Neural cell (in vitro differentiated cells): ENCODE measurements around the gene STKLD1. TPM values are rescaled to one million over a fixed set of nuclear protein-coding genes. Genes with fewer than 3 reads are reported as not detected.
A peak's percentile ranks its signal among the peaks of the same experiment; 100 is the strongest.
"Not testable (repeated sequence)": the region's sequence is repeated elsewhere in the genome, so short reads cannot be mapped to it uniquely, and the experiment has no call there.

Source experiments
- H2AFZ ChIP-seq: fragments of 200-600, 300-800 bp; sonication (generic), shearing (Covaris generic); 2 replicates; pipeline ENCODE4 v1.6.0; 2014; ENCODE audit warnings: low read depth, mild to moderate bottlenecking, antibody characterized with exemption, low read length, moderate library complexity
- H3F3A ChIP-seq: fragments of 200-600 bp; shearing (Covaris generic); 2 replicates; pipeline ENCODE4 v1.6.1; 2016; ENCODE audit warnings: mild to moderate bottlenecking, moderate library complexity, mixed read lengths, antibody characterized with exemption, low read length; ENCODE audit not compliant: insufficient read depth, poor library complexity, severe bottlenecking
- H3K27ac ChIP-seq: fragments of 200-600, 300-800 bp; sonication (generic), shearing (Covaris generic); 2 replicates; pipeline ENCODE4 v1.5.1; 2014; ENCODE audit warnings: mild to moderate bottlenecking, low read length, moderate library complexity
- H3K27me3 ChIP-seq: fragments of 300-800, 200-600 bp; sonication (generic), shearing (Covaris generic); 2 replicates; pipeline ENCODE4 v1.6.0; 2014; ENCODE audit warnings: mild to moderate bottlenecking, low read depth, low read length, moderate library complexity; ENCODE audit not compliant: insufficient read depth
- H3K36me3 ChIP-seq: fragments of 300-800, 200-600 bp; sonication (generic), shearing (Covaris generic); 2 replicates; pipeline ENCODE4 v1.5.1; 2014; ENCODE audit warnings: mild to moderate bottlenecking, antibody characterized with exemption, low read length, moderate library complexity; ENCODE audit not compliant: insufficient read depth
- H3K4me2 ChIP-seq: fragments of 300-800, 200-600 bp; sonication (generic), shearing (Covaris generic); 2 replicates; pipeline ENCODE4 v1.6.0; 2014; ENCODE audit warnings: mild to moderate bottlenecking, low read length
- H3K4me3 ChIP-seq: fragments of 300-800, 200-600 bp; sonication (generic), shearing (Covaris generic); 2 replicates; pipeline ENCODE4 v1.5.1; 2014; ENCODE audit warnings: mild to moderate bottlenecking, low read length, moderate library complexity
- H3K79me2 ChIP-seq: fragments of 200-600 bp; shearing (Covaris generic); replicated peaks from 2 replicates; pipeline ENCODE4 v1.6.0; 2014; ENCODE audit warnings: mild to moderate bottlenecking, low read length, moderate library complexity; ENCODE audit not compliant: insufficient read depth
- H3K9ac ChIP-seq: fragments of 300-800, 200-600 bp; sonication (generic), shearing (Covaris generic); 2 replicates; pipeline ENCODE4 v1.6.1; 2016; ENCODE audit warnings: mild to moderate bottlenecking, low read length, mixed read lengths
- H3K9me2 ChIP-seq: fragments of 200-600 bp; shearing (Covaris generic); 2 replicates; pipeline ENCODE4 v1.6.1; 2016; ENCODE audit warnings: mild to moderate bottlenecking, low read length, mixed read lengths; ENCODE audit not compliant: insufficient read depth
- H3K9me3 ChIP-seq: fragments of 200-600, 300-800 bp; sonication (generic), shearing (Covaris generic); 2 replicates; pipeline ENCODE4 v1.6.1; 2016; ENCODE audit warnings: mild to moderate bottlenecking, mixed run types, low read length, moderate library complexity, mixed read lengths
- H4K20me1 ChIP-seq: fragments of 200-600 bp; shearing (Covaris generic); 2 replicates; pipeline ENCODE4 v1.6.1; 2016; ENCODE audit warnings: mild to moderate bottlenecking, mixed run types; ENCODE audit not compliant: insufficient read depth
- CTCF ChIP-seq: fragments of 450-650 bp; IDR thresholded peaks from 2 replicates; pipeline ENCODE4 v1.5.1; 2014; ENCODE audit warnings: antibody characterized with exemption, mild to moderate bottlenecking, moderate library complexity; ENCODE audit not compliant: poor library complexity, severe bottlenecking
- EP300 ChIP-seq: fragments of 450-650 bp; conservative IDR thresholded peaks from 2 replicates; pipeline ENCODE4 v1.6.1; 2014; ENCODE audit warnings: antibody characterized with exemption, mild to moderate bottlenecking, moderate library complexity; ENCODE audit not compliant: poor library complexity, severe bottlenecking
- EZH2 ChIP-seq: fragments of 200-600, 300-800 bp; shearing (Covaris generic), sonication (generic); IDR thresholded peaks from 2 replicates; pipeline ENCODE4 v1.6.1; 2014; ENCODE audit warnings: antibody characterized with exemption, low read length, borderline replicate concordance, mild to moderate bottlenecking; ENCODE audit not compliant: insufficient read depth, poor library complexity, severe bottlenecking
- MXI1 ChIP-seq: fragments of 450-650 bp; conservative IDR thresholded peaks from 2 replicates; pipeline ENCODE4 v1.6.1; 2014; ENCODE audit warnings: antibody characterized with exemption, mild to moderate bottlenecking; ENCODE audit not compliant: poor library complexity, severe bottlenecking
- POLR2AphosphoS5 ChIP-seq: IDR thresholded peaks from 2 replicates; pipeline ENCODE4 v1.6.1; 2012
- RAD21 ChIP-seq: fragments of 450-650 bp; conservative IDR thresholded peaks from 2 replicates; pipeline ENCODE4 v1.6.1; 2014; ENCODE audit warnings: antibody characterized with exemption, mild to moderate bottlenecking, moderate library complexity
- REST ChIP-seq: IDR thresholded peaks from 2 replicates; pipeline ENCODE4 v1.6.1; 2012; ENCODE audit warnings: borderline replicate concordance
- SMC3 ChIP-seq: fragments of 450-650 bp; conservative IDR thresholded peaks from 2 replicates; pipeline ENCODE4 v1.6.1; 2014; ENCODE audit warnings: antibody characterized with exemption, mild to moderate bottlenecking, moderate library complexity; ENCODE audit not compliant: poor library complexity
- TAF1 ChIP-seq: IDR thresholded peaks from 2 replicates; pipeline ENCODE4 v1.6.1; 2012; ENCODE audit warnings: low read depth
- polyA minus RNA-seq: library from RNA; depleted of rRNA, polyadenylated mRNA; stranded (reverse); fragments of >200 nt; gene quantifications from 2 replicates; pipeline ENCODE4 v1.2.3, GENCODE V29; 2014
- polyA plus RNA-seq: library from polyadenylated mRNA; depleted of rRNA; stranded (reverse); fragments of >200 nt; gene quantifications from 2 replicates; pipeline ENCODE4 v1.2.3, GENCODE V29; 2014

Gene STKLD1
- 1.1 and 3.4 TPM in 2 replicates for polyA plus RNA-seq
- polyA minus RNA-seq, result 0.49 TPM in 1 of 2 replicates, not detected in the other

GRCh38 chr9:133375724-133376654 lies at the start of gene STKLD1, which contains the start of gene SURF4:
Gene STKLD1, plus strand, starts transcription at chr9:133376366. Its CDS starts 108 bp downstream, at chr9:133376474.
Gene SURF4, minus strand, starts transcription at chr9:133376060. Its CDS starts 91 bp downstream, at chr9:133375969.
- Histone ChIP-seq H3K4me2 (peak within 1 kb of the TSS; percentile 99), H3K9me2 (no peaks in the 10 kb centered on the region), H4K20me1 (no peaks in the 10 kb centered on the region), H3K4me3 (peak within 1 kb of the TSS; percentile 91), H3F3A (no peaks in the 10 kb centered on the region), H3K36me3 (no peaks in the 10 kb centered on the region), H3K9me3 (no peaks in the 10 kb centered on the region), H3K79me2 (peaks cover 33% of the 10 kb centered on the region), H2AFZ (peak within 1 kb of the TSS; percentile 73), H3K27ac (peak within 1 kb of the TSS; percentile 49), H3K27me3 (no peaks in the 10 kb centered on the region), H3K9ac (peak within 1 kb of the TSS; percentile 84)
- no peak for TF ChIP-seq EZH2
- peak; percentile 14 for TF ChIP-seq EP300
- TF ChIP-seq TAF1, result peak; percentile 20
- no peak for TF ChIP-seq REST
- TF ChIP-seq MXI1, result peak; percentile 68
- no peak for TF ChIP-seq RAD21
- TF ChIP-seq POLR2AphosphoS5, result peak; percentile 36
- no peak for TF ChIP-seq CTCF
- TF ChIP-seq SMC3, result no peak

- not testable (repeated sequence) for H3K9me2 ChIP-seq, H3K36me3 ChIP-seq, H3F3A ChIP-seq, H3K27ac ChIP-seq, H4K20me1 ChIP-seq, H3K4me3 ChIP-seq, H3K9ac ChIP-seq, H3K9me3 ChIP-seq, H3K79me2 ChIP-seq, H2AFZ ChIP-seq, H3K4me2 ChIP-seq, H3K27me3 ChIP-seq
Observed at GRCh38 chr9:133327021-133327420, 49.1 kb upstream of the STKLD1 start.
